Vagina (tissue), 2 donors: ENCODE data around the gene LYRM9. TPM values are rescaled to one million over a fixed set of nuclear protein-coding genes. Genes with fewer than 3 reads are reported as not detected.
"Not testable (repeated sequence)": the region's sequence is repeated elsewhere in the genome, so short reads cannot be mapped to it uniquely, and the experiment has no call there.

ENCODE experiments used
- DNase-seq, 2 donors: peaks; one replicate each; pipeline ENCODE4 v3.0.0-alpha.2; 2017; ENCODE audit errors: extremely low spot score in 2 of 2
- H3K27ac ChIP-seq: fragments of 200-600 bp; sonication (generic); one replicate; pipeline ENCODE4 v1.5.1; 2019
- H3K27me3 ChIP-seq: fragments of 200-600 bp; sonication (generic); one replicate; pipeline ENCODE4 v1.5.1; 2019
- H3K36me3 ChIP-seq, 2 donors: fragments of 200-600 bp; sonication (generic); one replicate each; pipeline ENCODE4 v1.5.1; 2017 to 2019
- H3K4me1 ChIP-seq: fragments of 200-600 bp; sonication (generic); one replicate; pipeline ENCODE4 v1.5.1; 2019
- H3K4me3 ChIP-seq, 2 donors: fragments of 200-600 bp; sonication (generic); 1 replicate in 1 of 2; 2 replicates in 1 of 2; pipeline ENCODE4 v1.5.1; 2016 to 2019
- H3K9me3 ChIP-seq: fragments of 200-600 bp; sonication (generic); one replicate; pipeline ENCODE4 v1.5.1; 2019
- POLR2A ChIP-seq, 2 donors: fragments of 450-650 bp; IDR thresholded peaks; one replicate each; pipeline ENCODE4 v1.6.1; 2017; ENCODE audit warnings: antibody characterized with exemption in 2 of 2, mild to moderate bottlenecking in 2 of 2, moderate library complexity in 2 of 2
- POLR2AphosphoS5 ChIP-seq, 2 donors: sonication (generic); formaldehyde crosslinking; IDR thresholded peaks; one replicate each; pipeline ENCODE4 v1.9.0; 2017; ENCODE audit warnings: antibody characterized with exemption in 2 of 2, mild to moderate bottlenecking in 2 of 2, low read depth in 1 of 2; ENCODE audit not compliant: insufficient read depth in 1 of 2
- intact Hi-C: fragments of 100-400 bp; cut with DNase I; formaldehyde crosslinking; loops from one replicate; pipeline ENCODE4 v1.15.1; 2023
- total RNA-seq: library from RNA; depleted of rRNA; stranded (reverse); fragments of >200 nt; gene quantifications from one replicate; pipeline ENCODE4 v1.2.3, GENCODE V29; 2016
- TF ChIP-seq, protein P1 (sequence below), 3 experiments: fragments of 450-650 bp in 2 of 3; fragments of 200-600 bp in 1 of 3; sonication (generic) in 1 of 3; IDR thresholded peaks; one replicate each; pipeline ENCODE4 v1.5.1; 2017 to 2019; ENCODE audit warnings: antibody characterized with exemption in 3 of 3, mild to moderate bottlenecking in 2 of 3, moderate library complexity in 2 of 3

The LYRM9 gene
- total RNA-seq, 1 donor from 2014 or later, result 4.2 TPM

GRCh38 chr17:27917000-27917399 lies 23.8 kb upstream of the LYRM9 start:
- no peak for DNase-seq
- H3K4me1 ChIP-seq, result no peaks in the 10 kb centered on the region
- H3K9me3 ChIP-seq, result no peaks in the 10 kb centered on the region
- no peaks in the 10 kb centered on the region for H3K36me3 ChIP-seq
- H3K27ac ChIP-seq, result no peak overlapping the region
- no peak overlapping the region for H3K4me3 ChIP-seq
- TF ChIP-seq POLR2A (IDR thresholded peaks at IDR 0.05) (no peak), POLR2AphosphoS5 (IDR thresholded peaks at IDR 0.05; ENCODE audit: insufficient read depth in 1 of 2, low read depth in 1 of 2) (no peak)
- TF ChIP-seq, protein P1, sequence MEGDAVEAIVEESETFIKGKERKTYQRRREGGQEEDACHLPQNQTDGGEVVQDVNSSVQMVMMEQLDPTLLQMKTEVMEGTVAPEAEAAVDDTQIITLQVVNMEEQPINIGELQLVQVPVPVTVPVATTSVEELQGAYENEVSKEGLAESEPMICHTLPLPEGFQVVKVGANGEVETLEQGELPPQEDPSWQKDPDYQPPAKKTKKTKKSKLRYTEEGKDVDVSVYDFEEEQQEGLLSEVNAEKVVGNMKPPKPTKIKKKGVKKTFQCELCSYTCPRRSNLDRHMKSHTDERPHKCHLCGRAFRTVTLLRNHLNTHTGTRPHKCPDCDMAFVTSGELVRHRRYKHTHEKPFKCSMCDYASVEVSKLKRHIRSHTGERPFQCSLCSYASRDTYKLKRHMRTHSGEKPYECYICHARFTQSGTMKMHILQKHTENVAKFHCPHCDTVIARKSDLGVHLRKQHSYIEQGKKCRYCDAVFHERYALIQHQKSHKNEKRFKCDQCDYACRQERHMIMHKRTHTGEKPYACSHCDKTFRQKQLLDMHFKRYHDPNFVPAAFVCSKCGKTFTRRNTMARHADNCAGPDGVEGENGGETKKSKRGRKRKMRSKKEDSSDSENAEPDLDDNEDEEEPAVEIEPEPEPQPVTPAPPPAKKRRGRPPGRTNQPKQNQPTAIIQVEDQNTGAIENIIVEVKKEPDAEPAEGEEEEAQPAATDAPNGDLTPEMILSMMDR (IDR thresholded peaks at IDR 0.05), result no peak
- no peaks in the 10 kb centered on the region for H3K27me3 ChIP-seq
- intact Hi-C loops, result no loop called here

GRCh38 chr17:27915709-27916108 lies 22.5 kb upstream of the LYRM9 start:
- Histone ChIP-seq H3K27ac (no peak overlapping the region), H3K4me3 (no peak overlapping the region), H3K36me3 (no peaks in the 10 kb centered on the region), H3K9me3 (no peaks in the 10 kb centered on the region), H3K27me3 (no peaks in the 10 kb centered on the region), H3K4me1 (no peaks in the 10 kb centered on the region)
- intact Hi-C loops, result no loop called here
- no peak for DNase-seq
- TF ChIP-seq POLR2A (IDR thresholded peaks at IDR 0.05) (no peak), POLR2AphosphoS5 (IDR thresholded peaks at IDR 0.05; ENCODE audit: insufficient read depth in 1 of 2, low read depth in 1 of 2) (no peak)
- TF ChIP-seq, protein P1 (IDR thresholded peaks at IDR 0.05), result no peak

GRCh38 chr17:27914382-27914781 lies 21.2 kb upstream of the LYRM9 start:
- no peak for DNase-seq
- intact Hi-C loops, result no loop called here

DNA sequence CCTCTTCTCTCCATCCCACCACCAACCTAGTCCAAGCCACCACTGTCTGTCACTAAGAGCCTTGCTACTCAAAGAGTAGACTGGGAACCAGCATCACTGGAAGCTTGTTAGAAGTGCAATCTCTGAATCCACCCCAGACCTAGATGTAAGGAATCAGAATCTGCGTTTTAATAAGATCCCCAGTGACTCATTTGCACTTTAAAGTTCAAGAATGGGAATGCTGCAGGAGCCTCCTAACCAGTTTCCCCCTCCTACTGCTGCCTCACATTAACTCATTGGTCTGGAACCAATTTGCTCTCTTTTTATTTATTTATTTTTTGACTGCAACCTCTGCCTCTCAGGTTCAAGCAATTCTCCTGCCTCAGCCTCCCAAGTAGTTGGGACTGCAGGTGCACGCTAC lies 19.8 kb upstream of the LYRM9 start:
- intact Hi-C loops, result no loop called here

More at GRCh38 chr17:27914382-27914781, 21.2 kb upstream of the LYRM9 start:
- TF ChIP-seq POLR2AphosphoS5 (IDR thresholded peaks at IDR 0.05; ENCODE audit: insufficient read depth in 1 of 2, low read depth in 1 of 2), result no peak
- TF ChIP-seq POLR2A (IDR thresholded peaks at IDR 0.05), result no peak
- TF ChIP-seq, protein P1 (IDR thresholded peaks at IDR 0.05), result no peak
- H3K4me3 ChIP-seq, result no peak overlapping the region
- H3K27me3 ChIP-seq, result no peaks in the 10 kb centered on the region
- no peak overlapping the region for H3K27ac ChIP-seq
- H3K36me3 ChIP-seq, result no peaks in the 10 kb centered on the region
- no peaks in the 10 kb centered on the region for H3K9me3 ChIP-seq
- no peaks in the 10 kb centered on the region for H3K4me1 ChIP-seq

GRCh38 chr17:27912299-27912698 lies 19.1 kb upstream of the LYRM9 start:
- H3K9me3 ChIP-seq, H3K27me3 ChIP-seq, DNase-seq, H3K4me1 ChIP-seq, H3K36me3 ChIP-seq, H3K27ac ChIP-seq, H3K4me3 ChIP-seq, intact Hi-C loops: not testable (repeated sequence)

More for the DNA sequence above, 19.8 kb upstream of the LYRM9 start:
- TF ChIP-seq POLR2A (IDR thresholded peaks at IDR 0.05) (no peak), POLR2AphosphoS5 (IDR thresholded peaks at IDR 0.05; ENCODE audit: insufficient read depth in 1 of 2, low read depth in 1 of 2) (no peak)
- TF ChIP-seq, protein P1 (IDR thresholded peaks at IDR 0.05), result no peak
- H3K27me3 ChIP-seq, result no peaks in the 10 kb centered on the region
- no peaks in the 10 kb centered on the region for H3K4me1 ChIP-seq
- no peak for DNase-seq
- no peaks in the 10 kb centered on the region for H3K9me3 ChIP-seq
- no peaks in the 10 kb centered on the region for H3K36me3 ChIP-seq
- H3K27ac ChIP-seq, result no peak overlapping the region
- no peak overlapping the region for H3K4me3 ChIP-seq
